HG02885 (cell line): ENCODE data around the gene WTAP.
A peak's percentile ranks its signal among the peaks of the same experiment; 100 is the strongest.
"Not testable (repeated sequence)": the region's sequence is repeated elsewhere in the genome, so short reads cannot be mapped to it uniquely, and the experiment has no call there.

Experiments
- ATAC-seq: cut with Tn5 transposase; IDR thresholded peaks from one replicate; pipeline ENCODE4 v1.9.1; 2021; ENCODE audit warnings: mild to moderate bottlenecking; ENCODE audit not compliant: unreplicated experiment, poor library complexity

Gene WTAP

DNA sequence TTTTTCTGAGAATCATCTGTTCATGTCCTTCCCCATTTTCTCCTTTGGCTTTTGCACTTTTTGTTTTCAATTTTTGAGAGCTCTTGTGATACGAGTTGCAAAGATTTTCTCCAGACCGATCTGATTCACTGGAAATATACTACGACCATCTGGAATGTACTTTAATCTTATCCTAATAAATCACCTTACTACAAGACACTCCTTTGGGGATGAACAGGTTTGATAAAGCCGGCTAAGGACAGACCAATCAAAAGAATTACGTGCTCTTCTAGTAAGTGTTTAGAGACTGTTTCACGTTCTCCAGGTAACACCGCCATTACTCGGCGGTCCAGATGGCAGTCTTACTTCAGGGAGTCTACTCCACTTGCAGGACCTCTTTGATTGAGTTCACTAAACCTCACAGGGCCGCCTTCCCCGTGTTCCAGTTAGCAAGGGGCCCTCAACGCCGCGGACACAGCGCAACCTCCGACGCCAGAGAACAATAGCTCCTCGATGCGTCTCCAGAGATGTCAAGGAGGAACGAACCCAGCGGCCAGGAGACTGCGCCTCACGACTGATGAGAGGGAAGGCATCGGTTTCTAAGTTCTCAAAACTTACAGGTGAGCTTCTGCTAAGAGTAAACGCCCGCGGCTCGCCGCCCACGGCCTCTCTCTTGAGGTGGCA, 920 bp upstream of the WTAP start:
- peak; percentile 25 for ATAC-seq

DNA sequence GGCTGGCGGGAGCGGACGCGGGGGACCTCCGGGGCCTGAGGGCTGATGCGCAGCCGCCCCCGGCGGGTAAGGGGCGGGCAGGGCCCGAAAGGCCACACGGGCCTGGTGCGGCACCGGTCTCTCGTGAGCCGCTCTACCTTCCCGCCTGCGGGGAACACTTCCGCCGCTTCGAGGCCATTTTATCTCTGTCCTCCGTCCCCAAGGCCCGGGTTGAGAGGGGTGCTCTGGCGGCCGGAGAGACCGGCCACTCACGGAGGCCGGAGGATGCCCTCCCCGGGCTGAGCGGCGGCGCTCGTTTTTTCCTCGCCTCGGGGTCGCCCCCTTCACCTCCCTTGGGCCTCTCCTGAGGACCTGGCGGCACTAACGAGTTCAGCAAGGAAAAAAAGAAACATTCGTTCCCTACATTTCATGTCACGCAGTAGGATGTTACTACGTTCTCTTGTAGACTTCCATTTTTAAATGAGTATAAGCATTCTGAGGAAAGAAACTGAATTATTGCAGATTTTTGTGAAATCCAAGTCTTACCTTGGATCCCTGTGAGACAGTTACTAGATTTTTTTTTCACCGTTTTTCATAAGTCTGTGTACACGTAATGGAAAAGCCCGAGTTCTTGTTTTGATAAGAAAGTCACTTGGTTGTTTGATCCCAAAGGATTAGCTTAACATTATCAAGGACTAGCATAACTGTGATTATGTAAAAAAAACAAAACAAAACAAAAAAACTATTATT, 575 bp downstream of the WTAP start:
- ATAC-seq, result peak; percentile 32

GRCh38 chr6:159728531-159728964, 1.2 kb downstream of the WTAP start:
- ATAC-seq, result no peak

GRCh38 chr6:159729598-159730331, 2.5 kb downstream of the WTAP start:
- peak; percentile 13 for ATAC-seq

GRCh38 chr6:159730332-159730676, 3.0 kb downstream of the WTAP start:
- no peak for ATAC-seq

- not testable (repeated sequence) for ATAC-seq
These were observed 5.2 kb downstream of the WTAP start for GRCh38 chr6:159732550-159732949.

- not testable (repeated sequence) for ATAC-seq
These were observed 6.1 kb downstream of the WTAP start for GRCh38 chr6:159733395-159733794.

- ATAC-seq, result no peak
These were observed 9.6 kb downstream of the WTAP start for GRCh38 chr6:159736908-159737307.

DNA sequence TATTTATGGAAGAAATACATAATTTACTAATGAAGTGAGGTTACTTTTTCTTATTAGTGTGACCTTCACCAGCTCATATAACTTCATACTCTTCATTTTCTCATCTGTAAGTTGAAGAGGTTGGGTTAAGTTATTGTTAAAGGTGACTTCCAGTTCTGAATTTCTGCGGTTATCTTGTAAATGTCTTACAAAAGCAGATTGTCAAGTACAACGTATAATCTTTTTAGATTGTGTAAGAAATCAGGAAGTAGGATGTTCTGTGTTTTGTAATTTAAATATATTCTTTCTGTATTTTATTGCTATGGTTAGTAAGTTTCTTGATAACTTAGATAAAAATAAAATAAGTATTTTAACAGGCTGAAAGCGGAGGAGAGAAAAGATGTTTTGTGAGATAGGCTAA, 12.0 kb downstream of the WTAP start:
- ATAC-seq, result no peak

DNA sequence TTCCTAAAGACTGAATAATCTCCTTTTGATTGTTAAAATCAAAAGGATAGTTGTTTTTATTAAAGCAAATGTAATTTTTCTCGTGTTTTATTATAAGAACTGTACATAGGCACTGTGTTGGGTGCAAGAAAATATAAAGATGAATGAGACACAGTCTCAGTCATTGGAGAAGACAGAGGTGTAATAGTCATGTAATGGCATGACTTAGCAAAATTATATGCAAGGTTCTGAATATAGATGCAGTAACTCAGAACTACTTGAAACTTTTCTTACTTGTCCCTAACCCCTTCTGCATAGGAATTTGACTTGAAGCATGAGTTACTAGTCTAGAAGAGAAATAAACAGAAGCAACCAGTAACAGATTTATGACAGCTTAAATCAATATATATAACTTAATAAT, 14.9 kb downstream of the WTAP start:
- ATAC-seq, result no peak

DNA sequence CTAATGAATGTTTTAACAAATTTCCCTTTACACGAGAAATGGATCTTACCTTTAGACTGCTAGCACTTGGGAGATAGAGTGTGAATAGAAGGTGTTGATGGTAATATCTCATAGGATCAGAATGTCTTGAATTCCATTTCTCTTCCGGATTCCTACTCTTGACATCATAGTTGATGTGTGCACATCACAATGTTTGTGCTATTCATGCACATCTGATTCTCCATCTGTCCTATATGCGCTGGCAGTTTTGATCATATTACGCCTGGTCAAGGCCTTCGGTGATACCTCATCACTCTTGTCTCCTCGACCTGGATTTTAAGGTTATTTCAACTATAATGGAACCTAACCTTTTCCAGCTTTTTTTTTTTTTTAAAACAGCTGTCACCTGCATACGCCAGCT, 17.8 kb downstream of the WTAP start:
- no peak for ATAC-seq

DNA sequence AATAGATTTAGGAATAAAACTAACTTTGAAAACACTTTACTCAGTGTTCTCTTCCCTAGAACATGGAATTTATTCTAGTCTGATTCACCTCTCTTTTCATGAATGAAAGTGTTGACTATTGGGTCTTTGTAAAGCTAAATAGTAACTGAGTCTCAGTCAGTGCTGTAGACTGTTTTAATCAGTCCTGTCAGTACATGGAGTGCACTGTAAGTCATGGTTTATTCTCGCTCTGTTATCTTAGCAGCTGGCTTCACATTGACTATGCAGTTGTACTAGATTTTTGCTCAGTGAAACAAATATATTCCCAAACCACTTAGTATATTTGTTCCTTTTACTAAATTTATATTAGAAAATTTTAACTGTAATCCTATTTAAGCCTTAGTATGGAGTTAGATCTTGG, 19.5 kb downstream of the WTAP start:
- ATAC-seq, result no peak

DNA sequence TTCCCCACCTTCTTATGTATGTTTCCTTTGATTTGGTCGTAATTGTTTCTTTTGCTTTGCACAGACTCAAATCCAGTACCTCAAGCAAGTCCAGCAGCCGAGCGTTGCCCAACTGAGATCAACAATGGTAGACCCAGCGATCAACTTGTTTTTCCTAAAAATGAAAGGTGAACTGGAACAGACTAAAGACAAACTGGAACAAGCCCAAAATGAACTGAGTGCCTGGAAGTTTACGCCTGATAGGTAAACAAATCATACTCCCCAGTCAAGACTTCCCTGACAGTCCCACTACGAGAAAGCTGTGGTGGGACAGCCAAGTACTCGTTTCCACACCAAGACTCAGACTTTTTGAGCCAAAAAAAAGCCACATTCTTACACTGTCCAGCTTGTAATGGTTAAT, 20.8 kb downstream of the WTAP start:
- not testable (repeated sequence) for ATAC-seq

GRCh38 chr6:159751448-159751847, 24.1 kb downstream of the WTAP start:
- no peak for ATAC-seq

DNA sequence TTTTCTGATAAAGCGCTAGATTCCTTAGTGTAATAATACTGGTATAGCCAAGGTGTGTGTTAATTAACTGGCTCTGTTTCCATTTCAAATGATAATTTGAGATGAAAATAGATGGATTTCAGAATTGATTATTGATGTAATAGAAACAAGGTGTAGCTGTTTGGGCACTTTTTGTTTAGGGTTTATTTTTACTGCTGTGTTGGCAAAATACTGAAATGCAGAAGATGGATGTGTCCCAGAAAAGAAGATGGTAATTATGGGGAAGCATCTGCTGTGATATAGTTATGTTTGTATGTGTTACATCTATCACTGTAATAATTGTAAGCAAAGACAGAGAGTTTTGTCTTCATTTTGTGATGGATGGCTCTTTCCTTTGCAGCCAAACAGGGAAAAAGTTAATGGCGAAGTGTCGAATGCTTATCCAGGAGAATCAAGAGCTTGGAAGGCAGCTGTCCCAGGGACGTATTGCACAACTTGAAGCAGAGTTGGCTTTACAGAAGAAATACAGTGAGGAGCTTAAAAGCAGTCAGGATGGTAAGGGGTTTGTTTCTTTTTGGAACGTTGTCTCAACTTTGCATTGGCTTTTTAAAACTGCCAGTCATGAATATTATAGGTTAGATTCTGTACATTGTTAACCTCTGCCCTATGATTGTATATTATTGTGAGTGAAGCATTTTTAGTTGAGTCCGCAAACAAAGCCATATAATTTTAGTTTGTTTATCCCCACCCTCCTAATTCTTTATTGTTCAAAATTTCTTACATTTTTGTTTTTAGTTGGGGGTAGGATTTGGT, 26.0 kb downstream of the WTAP start:
- ATAC-seq, result no peak

- no peak for ATAC-seq
These were observed 27.1 kb downstream of the WTAP start for GRCh38 chr6:159754401-159754800.

DNA sequence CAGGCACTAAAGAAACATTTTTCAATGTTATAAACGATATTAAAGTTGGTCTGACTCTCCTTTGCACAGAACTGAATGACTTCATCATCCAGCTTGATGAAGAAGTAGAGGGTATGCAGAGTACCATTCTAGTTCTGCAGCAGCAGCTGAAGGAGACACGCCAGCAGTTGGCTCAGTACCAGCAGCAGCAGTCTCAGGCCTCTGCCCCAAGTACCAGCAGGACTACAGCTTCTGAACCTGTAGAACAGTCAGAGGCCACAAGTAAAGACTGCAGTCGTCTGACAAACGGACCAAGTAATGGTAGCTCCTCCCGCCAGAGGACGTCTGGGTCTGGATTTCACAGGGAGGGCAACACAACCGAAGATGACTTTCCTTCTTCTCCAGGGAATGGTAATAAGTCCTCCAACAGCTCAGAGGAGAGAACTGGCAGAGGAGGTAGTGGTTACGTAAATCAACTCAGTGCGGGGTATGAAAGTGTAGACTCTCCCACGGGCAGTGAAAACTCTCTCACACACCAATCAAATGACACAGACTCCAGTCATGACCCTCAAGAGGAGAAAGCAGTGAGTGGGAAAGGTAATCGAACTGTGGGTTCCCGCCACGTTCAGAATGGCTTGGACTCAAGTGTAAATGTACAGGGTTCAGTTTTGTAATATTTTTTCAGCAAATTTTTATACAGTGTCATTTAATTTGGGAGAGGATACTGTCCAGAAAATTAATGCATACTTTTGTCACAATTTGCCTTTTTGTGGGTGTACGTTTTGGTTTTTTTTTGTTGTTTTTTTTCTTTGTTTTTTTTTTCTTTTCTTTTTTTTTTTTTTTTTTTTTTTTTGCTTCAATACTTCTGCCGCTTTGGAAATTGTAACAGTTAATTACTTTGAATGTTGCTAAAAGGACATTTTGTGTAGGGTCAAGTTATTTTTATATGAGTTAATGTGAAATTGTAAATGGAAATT, 27.9 kb downstream of the WTAP start:
- ATAC-seq, result no peak

GRCh38 chr6:159756508-159756907, 29.2 kb downstream of the WTAP start:
- ATAC-seq, result no peak
